HG03558 (cell line): ENCODE data around the gene ZC3H4.
A peak's percentile ranks its signal among the peaks of the same experiment; 100 is the strongest.
"Not testable (repeated sequence)": the region's sequence is repeated elsewhere in the genome, so short reads cannot be mapped to it uniquely, and the experiment has no call there.

Experiments used
- ATAC-seq: cut with Tn5 transposase; IDR thresholded peaks from one replicate; pipeline ENCODE4 v1.9.1; 2021; ENCODE audit warnings: moderate number of reproducible peaks; ENCODE audit not compliant: unreplicated experiment; ENCODE audit errors: extremely low read depth

Gene ZC3H4

DNA sequence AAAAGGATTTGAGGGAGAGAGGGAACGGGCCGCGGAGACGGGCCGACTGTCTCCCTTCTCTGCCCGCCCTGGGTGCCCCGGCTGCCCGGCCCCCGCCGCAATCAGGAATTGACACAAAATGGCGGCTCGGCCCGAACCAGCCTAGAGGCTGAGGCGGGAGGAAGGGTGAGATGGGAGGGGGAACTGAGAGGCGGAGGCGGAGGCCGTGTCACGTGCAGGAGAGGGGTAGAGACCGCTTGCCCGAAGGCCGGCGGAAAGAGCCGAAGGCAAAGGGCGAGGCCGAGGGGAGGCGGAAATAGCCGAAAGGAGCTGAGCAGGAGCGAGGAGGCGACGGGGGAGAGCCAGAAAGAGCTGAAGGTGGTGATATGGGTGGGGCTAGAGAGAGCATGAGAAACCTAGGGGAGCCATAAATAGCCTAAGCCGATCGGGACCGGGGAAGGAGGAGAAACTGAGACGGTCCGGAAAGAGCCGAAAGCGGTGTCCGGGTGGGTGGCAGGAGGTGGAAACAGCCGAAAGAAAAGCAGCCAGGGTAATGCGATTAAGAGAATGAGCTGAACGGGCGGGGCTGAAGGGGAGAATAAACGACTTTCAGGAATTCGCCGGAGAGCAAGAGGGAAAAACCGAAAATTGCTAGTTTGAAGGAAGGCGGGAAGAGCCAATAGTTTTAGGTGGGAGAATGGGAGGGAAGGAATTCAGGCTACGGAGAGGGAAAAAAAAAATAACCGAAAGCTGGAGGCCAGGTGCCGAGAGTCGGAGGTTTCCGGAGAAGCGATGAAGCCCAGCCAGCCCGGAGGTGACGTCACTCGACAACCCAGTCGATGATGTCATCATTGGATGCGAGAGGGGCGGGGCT, at the start of gene ZC3H4:
ZC3H4 (minus strand) TSS at position 780 of the 853 bp plus-strand sequence. CDS start 1,192 bp downstream, outside the sequence.
- peak; percentile 71 for ATAC-seq

GRCh38 chr19:47161876-47162489, 48.4 kb upstream of the ZC3H4 start:
- no peak for ATAC-seq

- ATAC-seq = no peak
These were observed 45.4 kb upstream of the ZC3H4 start for GRCh38 chr19:47158879-47159503.

DNA sequence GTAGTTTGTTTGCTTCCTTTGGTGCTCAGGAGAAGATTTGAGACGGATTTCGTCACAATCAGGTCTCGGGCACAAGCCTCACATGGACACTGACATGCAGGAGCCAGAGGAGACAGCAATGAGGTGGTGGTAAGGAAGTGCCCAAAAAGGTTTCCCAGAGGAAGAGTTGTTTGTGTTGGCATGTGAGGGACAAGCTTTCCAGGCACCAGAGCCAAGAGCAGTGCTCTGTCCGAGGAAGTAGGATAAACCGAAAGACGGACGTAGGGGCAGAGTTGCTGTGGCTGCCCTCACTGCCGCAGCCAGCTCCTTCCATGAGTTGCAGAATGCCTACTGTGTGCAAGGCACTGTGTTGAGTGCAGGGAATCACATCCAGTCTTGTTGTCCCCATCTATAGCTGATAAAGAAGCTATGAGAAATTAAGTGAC, 44.8 kb upstream of the ZC3H4 start:
- ATAC-seq = no peak

GRCh38 chr19:47157431-47158321, 44.1 kb upstream of the ZC3H4 start:
- no peak for ATAC-seq

DNA sequence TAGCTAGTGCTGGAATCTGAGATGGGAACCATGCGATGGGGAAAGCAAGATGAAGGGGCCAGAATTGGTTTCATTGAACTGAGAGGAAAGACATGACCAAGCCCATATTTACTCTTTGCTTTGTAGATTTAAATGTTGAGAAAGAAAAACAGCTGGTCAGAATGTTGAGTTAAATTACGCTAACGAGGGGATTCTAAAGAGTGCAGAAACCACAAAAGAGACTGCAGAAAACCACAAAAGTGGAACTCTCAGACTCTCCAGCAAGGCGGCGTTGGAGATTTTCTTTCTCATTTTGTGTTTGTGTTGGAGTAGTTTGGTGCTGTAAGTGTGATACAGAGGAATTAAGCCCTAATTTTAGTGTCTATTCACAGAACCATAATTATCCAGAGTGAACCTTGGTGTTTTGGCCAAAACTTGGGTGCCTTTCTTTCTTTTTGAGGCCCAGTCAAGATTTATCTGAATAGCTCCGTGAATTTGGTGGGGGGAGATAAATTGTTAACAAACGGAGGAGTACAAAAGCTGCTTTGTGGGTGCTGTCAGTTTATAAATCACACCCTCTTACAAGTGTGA, 43.4 kb upstream of the ZC3H4 start:
- no peak for ATAC-seq

DNA sequence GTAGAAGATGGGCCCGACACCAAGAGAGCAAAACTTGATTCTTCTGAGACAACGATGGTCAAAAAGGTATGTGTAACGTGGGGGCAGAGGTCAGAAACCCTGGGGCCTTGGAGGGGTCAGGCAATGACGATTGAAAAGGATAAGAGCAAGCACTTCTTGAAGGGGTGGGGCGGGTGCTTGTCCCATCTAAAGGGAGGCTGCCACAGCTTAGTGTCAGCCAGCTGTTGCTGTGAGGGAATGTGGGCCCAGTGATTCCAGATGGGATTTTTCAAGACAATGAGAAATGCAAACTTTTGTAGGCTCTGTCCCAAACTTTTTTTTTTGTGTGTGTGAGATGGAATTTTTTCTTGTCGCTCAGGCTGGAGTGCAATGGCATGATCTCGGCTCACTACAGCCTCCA, 41.6 kb upstream of the ZC3H4 start:
- ATAC-seq = no peak

- no peak for ATAC-seq
These were observed 39.7 kb upstream of the ZC3H4 start for GRCh38 chr19:47153266-47153665.

DNA sequence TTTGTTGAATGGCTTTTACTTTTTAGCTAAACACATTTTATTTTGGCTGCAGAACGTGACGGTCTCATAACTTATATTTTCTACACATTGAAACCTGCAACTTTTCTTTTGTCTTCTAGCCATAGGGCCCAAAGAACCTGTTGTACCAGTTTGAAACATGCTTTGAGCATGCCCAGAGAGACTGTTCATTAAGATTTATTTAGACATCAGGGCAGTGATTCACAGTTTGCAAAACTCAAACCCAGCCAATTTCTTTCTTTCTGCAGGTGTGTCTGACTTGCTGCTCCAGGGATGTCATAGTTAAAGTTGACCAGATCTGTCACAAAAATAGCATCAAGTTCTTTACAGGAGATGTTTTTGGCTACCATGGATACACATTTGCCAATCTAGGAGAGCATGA, 39.1 kb upstream of the ZC3H4 start:
- no peak for ATAC-seq

- no peak for ATAC-seq
These were observed 38.6 kb upstream of the ZC3H4 start for GRCh38 chr19:47152205-47152604.

GRCh38 chr19:47151627-47152026, 38.1 kb upstream of the ZC3H4 start:
- ATAC-seq = no peak

- no peak for ATAC-seq
These were observed 33.3 kb upstream of the ZC3H4 start for GRCh38 chr19:47146920-47147319.

GRCh38 chr19:47145639-47146486, 32.3 kb upstream of the ZC3H4 start:
- no peak for ATAC-seq

DNA sequence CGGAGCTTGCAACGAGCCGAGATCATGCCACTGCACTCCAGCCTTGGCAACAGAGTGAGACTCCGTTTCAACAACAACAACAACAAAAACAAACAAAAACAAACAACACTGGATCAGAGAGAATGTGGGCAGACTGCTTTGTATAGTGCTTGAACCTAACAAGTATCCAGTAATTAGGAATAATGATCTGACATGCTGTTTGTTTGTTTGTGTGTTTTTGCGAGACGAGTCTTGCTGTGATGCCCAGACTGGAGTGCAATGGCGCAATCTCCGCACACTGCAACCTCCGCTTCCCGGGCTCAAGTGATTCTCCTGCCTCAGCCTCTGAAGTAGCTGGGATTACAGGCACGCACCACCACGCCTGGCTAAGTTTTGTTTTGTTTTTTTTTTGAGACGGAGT, 31.1 kb upstream of the ZC3H4 start:
- ATAC-seq = no peak

DNA sequence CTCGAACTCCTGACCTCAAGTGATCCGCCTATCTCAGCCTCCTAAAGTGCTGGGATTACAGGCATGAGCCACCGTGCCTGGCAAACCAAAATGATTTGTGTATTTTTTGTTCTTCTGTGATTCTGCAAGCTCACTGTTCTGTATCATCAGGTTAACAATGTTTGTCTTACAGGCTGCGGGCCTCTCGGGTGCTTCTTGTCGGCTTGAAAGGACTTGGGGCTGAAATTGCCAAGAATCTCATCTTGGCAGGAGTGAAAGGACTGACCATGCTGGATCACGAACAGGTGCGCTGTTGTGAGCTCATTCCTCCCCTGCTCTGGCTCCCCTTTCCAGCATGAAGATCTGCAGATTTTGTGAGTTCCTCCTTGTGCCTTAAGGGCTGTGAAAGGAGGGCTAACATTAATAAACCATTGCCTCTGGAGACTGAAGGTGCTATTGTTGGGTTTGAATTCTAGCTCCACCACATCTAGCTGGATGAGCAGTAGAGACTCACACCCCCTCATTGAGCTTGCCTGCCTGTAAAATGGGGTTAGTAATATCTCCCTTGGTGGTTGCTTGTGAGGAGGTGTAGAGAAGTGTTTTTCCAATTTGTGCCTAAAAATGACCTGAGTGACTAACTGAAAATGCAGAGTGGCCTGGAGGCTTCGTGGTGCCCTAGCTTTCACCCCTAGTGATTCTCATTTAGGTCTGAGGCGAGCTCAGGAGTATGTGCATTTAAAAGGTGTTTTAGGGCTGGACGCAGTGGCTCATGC, 29.9 kb upstream of the ZC3H4 start:
- no peak for ATAC-seq

GRCh38 chr19:47142779-47143178, 29.2 kb upstream of the ZC3H4 start:
- no peak for ATAC-seq

DNA sequence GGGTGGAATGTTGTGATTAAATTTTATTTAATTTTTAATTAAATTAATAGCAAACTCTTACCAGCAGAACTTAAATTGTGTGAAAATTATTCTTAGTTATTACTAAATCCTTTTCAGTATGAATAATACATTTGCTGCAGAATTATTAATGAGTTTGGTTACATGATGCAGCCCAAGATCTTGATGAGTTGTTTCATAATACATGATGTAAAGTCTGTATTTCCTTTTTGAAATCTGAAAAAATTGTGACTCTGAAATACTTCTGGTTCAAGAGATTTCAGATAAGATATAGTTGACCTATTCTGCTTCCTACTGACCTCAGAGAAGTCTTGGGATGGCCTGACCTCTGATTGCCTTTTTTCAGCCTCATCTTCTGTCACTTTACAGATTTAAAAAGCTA, 28.1 kb upstream of the ZC3H4 start:
- no peak for ATAC-seq

DNA sequence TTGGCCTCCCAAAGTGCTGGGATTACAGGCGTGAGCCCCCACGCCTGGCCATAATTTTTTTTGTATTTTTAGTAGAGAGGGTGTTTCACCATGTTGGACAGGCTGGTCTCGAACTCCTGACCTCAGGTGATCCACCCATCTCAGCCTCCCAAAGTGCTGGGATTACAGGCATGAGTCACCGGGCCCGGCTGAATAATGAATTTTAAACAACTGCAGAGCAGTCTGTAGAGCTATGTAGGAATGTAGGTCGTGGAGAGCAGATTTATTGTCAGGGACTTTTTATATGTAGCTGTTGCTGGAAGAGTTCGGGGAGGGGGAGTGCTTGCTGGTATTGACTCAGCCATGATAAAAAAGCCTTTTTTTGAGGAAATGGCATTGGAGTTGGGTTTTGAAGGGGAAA, 27.7 kb upstream of the ZC3H4 start:
- not testable (repeated sequence) for ATAC-seq
